Bronchial epithelial cell (primary cell): ENCODE data around the gene CYP17A1. TPM values are rescaled to one million over a fixed set of nuclear protein-coding genes. Genes with fewer than 3 reads are reported as not detected.

Experiments used
- DNase-seq: peaks from one replicate; pipeline ENCODE4 v3.0.0-alpha.2; 2010; ENCODE audit warnings: low read depth
- FAIRE-seq: peaks from 2 replicates; lab custom pipeline; 2011; peaks lifted over from hg19 to GRCh38; lab: Jason Lieb, UNC
- H3K27me3 ChIP-seq: 2 replicates; pipeline ENCODE4 v1.5.1; 2011; ENCODE audit warnings: low read length; ENCODE audit not compliant: control insufficient read depth, insufficient read depth
- H3K36me3 ChIP-seq: 2 replicates; pipeline ENCODE4 v1.5.1; 2011; ENCODE audit warnings: low read length; ENCODE audit not compliant: control insufficient read depth, insufficient read depth
- H3K4me3 ChIP-seq: 2 replicates; pipeline ENCODE4 v1.5.1; 2011; ENCODE audit warnings: mild to moderate bottlenecking, low read depth, low read length, control low read depth
- CTCF ChIP-seq: IDR thresholded peaks from 2 replicates; pipeline ENCODE4 v1.5.1; 2011; ENCODE audit warnings: mild to moderate bottlenecking, moderate library complexity, low read length, control low read depth, inconsistent platforms; ENCODE audit not compliant: insufficient read depth, severe bottlenecking
- total RNA-seq: library from RNA; depleted of rRNA; stranded (reverse); fragments of >200 nt; gene quantifications from 2 replicates; pipeline ENCODE4 v1.2.1, GENCODE V29; 2014

The CYP17A1 gene
- total RNA-seq, 1 donor from 2014 or later: not detected

DNA sequence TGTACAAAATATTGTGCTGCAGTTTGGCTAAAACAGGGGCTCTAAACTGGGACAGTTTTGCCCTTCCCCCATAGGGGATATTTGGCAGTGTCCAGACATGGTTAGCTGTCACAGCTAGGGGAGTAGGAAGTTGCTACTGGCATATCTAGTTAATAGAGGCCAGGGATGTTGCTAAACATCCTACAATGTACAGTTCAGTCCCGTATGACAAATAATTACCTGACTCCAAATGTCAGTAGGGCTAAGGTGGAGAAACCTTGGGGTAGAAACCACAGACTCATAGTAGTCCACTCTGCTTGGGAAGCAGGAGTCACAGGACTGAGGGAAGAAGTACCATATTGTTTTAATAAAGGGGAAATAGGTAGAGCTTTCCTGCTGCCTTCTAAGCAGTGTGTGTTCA, 53.6 kb downstream of the CYP17A1 start:
- H3K36me3 ChIP-seq: peaks cover 2% of the 10 kb centered on the region
- H3K27me3 ChIP-seq: no peaks in the 10 kb centered on the region
- peak; percentile 56 for DNase-seq
- no peak for TF ChIP-seq CTCF
- no peak overlapping the region for H3K4me3 ChIP-seq
- FAIRE-seq: no peak

DNA sequence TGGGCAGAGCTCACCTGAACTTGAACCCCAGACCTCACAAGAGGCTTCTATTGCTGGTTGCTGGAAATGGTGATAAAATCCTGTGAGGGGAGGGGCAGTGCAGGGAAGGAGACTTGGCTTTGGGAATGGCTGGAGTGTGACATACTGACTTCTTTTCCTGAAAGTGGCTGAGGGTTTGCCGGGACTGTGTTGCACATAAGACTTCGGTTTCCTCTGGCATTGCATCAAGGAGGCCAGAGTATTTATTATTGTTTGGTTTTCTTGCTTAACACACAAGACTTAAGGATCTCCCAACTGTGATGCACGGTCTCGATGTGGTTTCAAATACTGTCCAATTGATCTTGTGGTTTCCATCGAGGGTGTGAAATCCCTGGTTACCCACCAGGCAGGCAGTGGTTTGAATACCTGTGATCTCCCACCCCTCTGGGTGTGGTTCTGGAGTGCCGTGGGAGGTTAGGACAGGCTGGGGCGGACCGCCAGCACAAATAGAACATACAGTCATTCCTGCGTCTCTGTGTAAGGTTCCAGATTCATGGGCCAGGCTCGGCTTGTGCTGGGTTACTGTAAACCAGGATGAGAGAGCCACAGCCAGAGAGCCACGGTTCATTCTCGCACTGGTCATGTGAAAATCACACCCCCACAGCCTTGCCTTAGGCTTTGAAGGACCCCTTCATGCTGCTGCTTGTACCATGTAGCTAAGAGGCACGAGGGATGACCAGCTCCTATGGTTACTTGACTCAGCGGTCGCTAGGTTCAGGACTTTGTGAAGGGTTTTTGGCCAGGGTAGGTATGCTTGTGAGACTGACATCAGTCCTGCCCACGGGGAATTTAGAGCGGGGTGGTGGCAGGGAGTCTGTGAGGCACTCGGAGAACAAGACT, 54.3 kb downstream of the CYP17A1 start:
- FAIRE-seq: no peak
- TF ChIP-seq CTCF: no peak
- H3K36me3 ChIP-seq: peaks cover 2% of the 10 kb centered on the region

DNA sequence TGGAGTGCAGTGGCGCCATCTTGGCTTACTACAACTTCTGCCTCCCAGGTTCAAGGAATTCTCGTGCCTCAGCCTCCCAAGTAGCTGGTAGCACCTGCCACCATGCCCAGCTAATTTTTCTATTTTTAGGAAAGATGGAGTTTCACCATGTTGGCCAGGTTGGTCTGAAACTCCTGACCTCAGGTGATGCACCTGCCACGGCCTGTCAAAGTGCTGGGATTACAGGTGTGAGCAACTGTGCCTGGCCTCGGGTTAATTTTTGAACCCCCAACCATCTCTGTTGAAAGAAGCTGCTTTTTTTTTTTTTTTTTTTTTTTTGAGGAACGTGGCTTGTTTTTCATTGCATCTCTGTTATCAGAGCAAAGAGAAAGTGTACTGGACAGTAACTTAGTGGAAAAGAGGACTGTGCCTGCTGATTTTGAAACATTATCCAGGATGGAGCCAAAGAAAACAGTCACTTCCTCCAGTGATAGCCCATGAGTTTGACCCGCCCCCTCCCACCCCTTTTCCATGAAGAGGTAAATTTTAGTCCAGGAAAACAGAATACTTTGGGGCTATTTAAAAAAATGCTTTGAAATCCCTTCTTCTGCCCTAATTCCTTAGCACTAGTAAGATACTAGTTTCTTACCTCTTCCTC, 55.2 kb downstream of the CYP17A1 start:
- DNase-seq (peak; percentile 46), FAIRE-seq (no peak)
- Histone ChIP-seq H3K27me3 (no peaks in the 10 kb centered on the region), H3K4me3 (no peak overlapping the region), H3K36me3 (peaks cover 2% of the 10 kb centered on the region)
- TF ChIP-seq CTCF: no peak

More for the DNA sequence above, 54.3 kb downstream of the CYP17A1 start:
- H3K27me3 ChIP-seq: no peaks in the 10 kb centered on the region
- H3K4me3 ChIP-seq: no peak overlapping the region
- DNase-seq: peak; percentile 88

DNA sequence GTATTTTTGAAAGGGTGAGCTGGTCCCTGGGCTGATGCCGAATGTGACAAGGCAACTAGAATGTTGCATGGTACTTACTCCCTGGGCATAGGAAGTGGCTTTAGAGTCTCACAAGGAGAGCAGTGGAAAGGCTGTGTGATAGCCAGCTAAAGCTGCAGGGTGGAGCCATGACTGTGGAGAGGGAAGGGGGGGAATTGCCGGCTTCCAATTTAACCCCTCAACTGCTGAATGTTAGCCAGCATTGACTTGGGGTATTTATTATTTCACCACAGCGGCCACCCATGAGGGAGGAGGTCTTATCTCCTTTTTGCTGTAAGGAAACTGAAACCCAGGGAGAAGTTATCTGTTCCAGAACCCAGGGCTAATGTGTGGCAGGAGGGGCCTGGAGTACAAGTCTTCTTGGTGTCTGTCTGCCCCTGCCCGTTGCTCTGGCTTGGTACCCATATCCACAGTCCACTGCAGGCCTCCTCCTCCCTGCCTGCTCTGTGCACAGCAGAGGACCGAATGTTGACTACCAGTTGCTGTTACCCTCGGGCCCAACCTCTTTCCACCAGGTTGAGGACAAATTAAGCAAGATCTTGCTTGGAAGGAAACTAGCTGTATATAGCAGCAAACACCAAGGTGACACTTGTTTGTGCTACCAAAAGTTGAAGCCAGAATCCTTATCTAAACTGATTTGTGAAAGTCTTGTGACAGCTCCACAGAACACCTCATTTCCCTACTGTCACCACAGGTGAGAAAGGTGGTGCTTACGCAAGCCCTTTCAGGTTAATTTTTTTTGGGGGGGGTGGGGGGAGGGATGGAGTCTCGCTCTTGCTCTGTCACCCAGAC, 55.9 kb downstream of the CYP17A1 start:
- Histone ChIP-seq H3K36me3 (peaks cover 2% of the 10 kb centered on the region), H3K4me3 (no peak overlapping the region), H3K27me3 (no peaks in the 10 kb centered on the region)
- no peak for DNase-seq
- no peak for TF ChIP-seq CTCF
- FAIRE-seq: no peak

Other genes with a start within 250 kb of the CYP17A1 start
- 31.1 and 41.2 TPM in 2 replicates for gene TRIM8, start 192.9 kb downstream of the CYP17A1 start, total RNA-seq
- gene ARL3, start 123.0 kb downstream of the CYP17A1 start, total RNA-seq: 4.7 and 5.8 TPM in 2 replicates
- gene SFXN2, start 122.8 kb downstream of the CYP17A1 start, total RNA-seq: 0.64 and 3.4 TPM in 2 replicates
- gene WBP1L, start 93.5 kb downstream of the CYP17A1 start, total RNA-seq: 26.1 and 36.4 TPM in 2 replicates
- 11.1 and 12.0 TPM in 2 replicates for gene BORCS7, start 16.8 kb upstream of the CYP17A1 start, total RNA-seq
- gene AS3MT, start 32.1 kb upstream of the CYP17A1 start, total RNA-seq: 2.1 and 2.6 TPM in 2 replicates
- 3.7 and 3.9 TPM in 2 replicates for gene CNNM2, start 80.9 kb upstream of the CYP17A1 start, total RNA-seq